Type B pancreatic cell (in vitro differentiated cells): ENCODE results near the gene DNAAF8. TPM values are rescaled to one million over a fixed set of nuclear protein-coding genes. Genes with fewer than 3 reads are reported as not detected.
A peak's percentile ranks its signal among the peaks of the same experiment; 100 is the strongest.
"Not testable (repeated sequence)": the region's sequence is repeated elsewhere in the genome, so short reads cannot be mapped to it uniquely, and the experiment has no call there.

Experiments
- DNase-seq: peaks from one replicate; pipeline ENCODE4 v3.0.0; 2021; ENCODE audit warnings: mixed read lengths; ENCODE audit not compliant: unreplicated experiment; ENCODE audit errors: extremely low spot score
- H3K27ac Mint-ChIP-seq: 2 replicates; pipeline ENCODE4 v1.8.0; 2021; ENCODE audit warnings: mild to moderate bottlenecking, mixed read lengths
- H3K27me3 Mint-ChIP-seq: 2 replicates; pipeline ENCODE4 v1.8.0; 2021; ENCODE audit warnings: mixed read lengths
- H3K36me3 Mint-ChIP-seq: 2 replicates; pipeline ENCODE4 v1.8.0; 2021; ENCODE audit warnings: mixed read lengths
- H3K4me1 Mint-ChIP-seq: one replicate; pipeline ENCODE4 v1.8.0; 2021; ENCODE audit warnings: mixed read lengths; ENCODE audit not compliant: unreplicated experiment
- H3K4me3 Mint-ChIP-seq: 2 replicates; pipeline ENCODE4 v1.8.0; 2021; ENCODE audit warnings: mild to moderate bottlenecking, mixed read lengths
- H3K9me3 Mint-ChIP-seq: 2 replicates; pipeline ENCODE4 v1.8.0; 2021; ENCODE audit warnings: mixed read lengths
- CTCF ChIP-seq: fragments of 200-600 bp; sonication (generic); conservative IDR thresholded peaks from 2 replicates; pipeline ENCODE4 v1.5.0; 2021; ENCODE audit warnings: antibody characterized with exemption, mild to moderate bottlenecking
- total RNA-seq: library from RNA; stranded (reverse); gene quantifications from 2 replicates; pipeline ENCODE4 v1.2.1, GENCODE V29; 2021; ENCODE audit warnings: low replicate concordance

The DNAAF8 gene
- total RNA-seq, 1 donor from 2014 or later = 2.6 TPM

GRCh38 chr16:4734730-4735535 is 596 bp downstream of the DNAAF8 start:
- peaks cover 4% of the 10 kb centered on the region for H3K27me3 Mint-ChIP-seq
- peak overlapping the region; percentile 97 for H3K4me3 Mint-ChIP-seq
- no peaks in the 10 kb centered on the region for H3K9me3 Mint-ChIP-seq
- TF ChIP-seq CTCF = no peak
- no peaks in the 10 kb centered on the region for H3K36me3 Mint-ChIP-seq
- H3K27ac Mint-ChIP-seq = peak overlapping the region; percentile 97
- H3K4me1 Mint-ChIP-seq = peaks cover 8% of the 10 kb centered on the region
- peak; percentile 93 for DNase-seq

GRCh38 chr16:4736546-4736945 is 2.2 kb downstream of the DNAAF8 start:
- no peak for DNase-seq
- Mint-ChIP-seq H3K4me3 (peak overlapping the region; percentile 14), H3K36me3 (no peaks in the 10 kb centered on the region), H3K27ac (no peak overlapping the region), H3K4me1 (peaks cover 8% of the 10 kb centered on the region), H3K9me3 (no peaks in the 10 kb centered on the region), H3K27me3 (peaks cover 4% of the 10 kb centered on the region)
- no peak for TF ChIP-seq CTCF

GRCh38 chr16:4737545-4737944 is 3.2 kb downstream of the DNAAF8 start:
- Mint-ChIP-seq H3K36me3 (no peaks in the 10 kb centered on the region), H3K4me1 (peaks cover 8% of the 10 kb centered on the region), H3K27me3 (peaks cover 4% of the 10 kb centered on the region), H3K4me3 (no peak overlapping the region), H3K9me3 (no peaks in the 10 kb centered on the region), H3K27ac (no peak overlapping the region)
- no peak for DNase-seq
- TF ChIP-seq CTCF = no peak

- DNase-seq, H3K27me3 Mint-ChIP-seq, H3K9me3 Mint-ChIP-seq, H3K36me3 Mint-ChIP-seq, H3K4me1 Mint-ChIP-seq: not testable (repeated sequence)
- peak overlapping the region; percentile 12 for H3K27ac Mint-ChIP-seq
- H3K4me3 Mint-ChIP-seq = peak overlapping the region; percentile 61
Observed at GRCh38 chr16:4738370-4738769, 4.0 kb downstream of the DNAAF8 start.

- no peak for DNase-seq
- Mint-ChIP-seq H3K27ac (no peak overlapping the region), H3K27me3 (no peaks in the 10 kb centered on the region)
Observed at GRCh38 chr16:4743226-4743878, 9.0 kb downstream of the DNAAF8 start.

More at GRCh38 chr16:4743226-4743878, 9.0 kb downstream of the DNAAF8 start:
- Mint-ChIP-seq H3K36me3 (no peaks in the 10 kb centered on the region), H3K4me1 (no peaks in the 10 kb centered on the region), H3K4me3 (no peak overlapping the region), H3K9me3 (no peaks in the 10 kb centered on the region)
- no peak for TF ChIP-seq CTCF
